ENCODE data around the gene CCL3.

CCL3 gene

DNA sequence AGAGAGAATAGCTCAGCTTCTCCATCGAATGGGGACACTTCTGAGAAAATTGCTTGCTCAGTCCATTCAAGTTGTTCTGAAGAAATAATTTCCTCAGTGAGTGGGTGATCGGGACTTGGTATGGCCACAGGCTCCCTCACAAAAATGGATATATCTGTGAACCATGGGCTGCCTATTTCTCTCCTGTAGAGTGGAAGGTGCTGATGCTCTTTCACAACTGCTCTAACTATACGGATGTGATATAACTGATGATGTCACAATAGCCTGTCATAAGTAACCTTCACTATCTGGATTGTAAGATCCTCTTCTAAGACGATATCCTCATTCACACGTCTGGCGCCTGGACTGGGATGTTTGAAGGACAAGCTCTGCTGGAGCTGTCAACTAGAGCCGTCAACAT, 30.5 kb downstream of the CCL3 start:
- peaks cover 10% of the 10 kb centered on the region for H3K4me1 Mint-ChIP-seq
- H3K27me3 Mint-ChIP-seq, result peaks cover 8% of the 10 kb centered on the region
- ATAC-seq, result no peak
- DNase-seq, result no peak
- peaks cover 2% of the 10 kb centered on the region for H3K36me3 Mint-ChIP-seq (ENCODE audit: low read depth)
- no peak overlapping the region for H3K4me3 Mint-ChIP-seq
- H3K27ac Mint-ChIP-seq, result no peak overlapping the region
- no peaks in the 10 kb centered on the region for H3K9me3 Mint-ChIP-seq

- Mint-ChIP-seq H3K4me3 (no peak overlapping the region), H3K27me3 (peaks cover 10% of the 10 kb centered on the region), H3K27ac (no peak overlapping the region), H3K36me3 (ENCODE audit: low read depth) (no peaks in the 10 kb centered on the region), H3K9me3 (no peaks in the 10 kb centered on the region), H3K4me1 (peaks cover 10% of the 10 kb centered on the region)
- ATAC-seq (no peak), DNase-seq (no peak)
Observed at GRCh38 chr17:36057911-36058310, 32.0 kb downstream of the CCL3 start.

DNA sequence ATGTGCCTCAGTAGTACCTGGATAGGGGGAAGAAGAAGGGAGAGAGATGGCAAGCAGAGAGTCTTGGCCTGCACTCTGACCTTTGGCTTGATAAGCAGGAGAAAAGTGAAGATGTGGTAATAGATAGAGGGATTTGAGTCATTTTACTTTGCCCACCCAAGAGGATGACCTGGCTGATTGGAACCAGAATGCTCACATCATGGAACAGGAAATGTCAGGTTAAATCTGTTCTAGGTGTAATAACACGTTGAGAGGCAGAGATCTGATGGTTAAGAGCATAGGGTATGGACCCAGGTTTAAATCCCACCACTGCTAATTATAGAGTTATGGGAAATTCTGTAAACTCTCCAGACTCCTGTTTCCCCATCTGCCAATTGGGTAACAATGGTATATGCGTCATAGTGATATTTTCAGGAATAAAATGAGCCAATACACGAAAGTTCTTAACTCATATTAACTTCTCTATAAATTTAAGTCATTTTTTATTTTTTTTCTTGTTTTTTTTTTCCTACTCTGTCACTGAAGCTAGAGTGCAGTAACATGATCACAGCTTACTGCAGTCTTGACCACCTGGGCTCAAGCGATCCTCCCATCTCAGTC, 33.9 kb downstream of the CCL3 start:
- H3K9me3 Mint-ChIP-seq, result peaks cover 13% of the 10 kb centered on the region
- H3K27ac Mint-ChIP-seq, result no peak overlapping the region
- peaks cover 15% of the 10 kb centered on the region for H3K27me3 Mint-ChIP-seq
- no peak overlapping the region for H3K4me3 Mint-ChIP-seq
- ATAC-seq (peak; percentile 36), DNase-seq (no peak)
- H3K4me1 Mint-ChIP-seq, result peaks cover 10% of the 10 kb centered on the region
- H3K36me3 Mint-ChIP-seq (ENCODE audit: low read depth), result peaks cover 3% of the 10 kb centered on the region

DNA sequence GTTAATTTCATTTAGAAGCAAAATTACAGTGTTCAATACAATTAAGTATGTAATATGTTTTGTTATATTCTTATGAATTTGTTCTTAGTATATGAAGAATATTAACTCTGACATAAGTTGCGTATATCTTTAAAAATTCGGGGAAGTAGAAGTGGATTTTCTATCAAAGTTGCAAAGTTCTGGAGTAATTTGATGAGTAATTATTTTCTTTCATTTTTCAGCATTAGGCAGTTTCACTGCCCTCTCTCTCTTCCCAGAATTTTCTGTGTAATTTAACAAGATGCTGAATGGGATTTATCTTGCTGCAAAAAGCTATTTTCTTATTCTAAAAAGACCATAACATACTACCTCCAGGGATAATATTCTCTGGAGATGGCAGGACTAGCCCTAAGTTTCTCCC, 34.8 kb downstream of the CCL3 start:
- Mint-ChIP-seq H3K27me3 (peaks cover 15% of the 10 kb centered on the region), H3K4me3 (no peak overlapping the region), H3K27ac (no peak overlapping the region), H3K36me3 (ENCODE audit: low read depth) (peaks cover 3% of the 10 kb centered on the region), H3K9me3 (peaks cover 16% of the 10 kb centered on the region), H3K4me1 (peaks cover 10% of the 10 kb centered on the region)
- DNase-seq (no peak), ATAC-seq (no peak)

GRCh38 chr17:36049643-36050042, 40.3 kb downstream of the CCL3 start:
- Mint-ChIP-seq H3K27me3 (peaks cover 28% of the 10 kb centered on the region), H3K9me3 (peaks cover 36% of the 10 kb centered on the region), H3K27ac (no peak overlapping the region), H3K4me3 (no peak overlapping the region), H3K36me3 (ENCODE audit: low read depth) (peaks cover 3% of the 10 kb centered on the region), H3K4me1 (no peaks in the 10 kb centered on the region)
- DNase-seq, result no peak
- no peak for ATAC-seq

GRCh38 chr17:36048066-36048465, 41.9 kb downstream of the CCL3 start:
- Mint-ChIP-seq H3K4me3 (no peak overlapping the region), H3K27me3 (peaks cover 31% of the 10 kb centered on the region), H3K9me3 (peaks cover 36% of the 10 kb centered on the region), H3K27ac (no peak overlapping the region), H3K4me1 (no peaks in the 10 kb centered on the region), H3K36me3 (ENCODE audit: low read depth) (peaks cover 3% of the 10 kb centered on the region)
- ATAC-seq, result no peak
- no peak for DNase-seq

Measured in activated naive CD8-positive, alpha-beta T cell treated with anti-CD3 and anti-CD28 coated beads, Interleukin-2, amount 50 U/mL, for 24 hours (primary cell).